ENCODE measurements around the gene SNX25. TPM values are rescaled to one million over a fixed set of nuclear protein-coding genes. Genes with fewer than 3 reads are reported as not detected.

The SNX25 gene
- polyA plus RNA-seq, 1 of the 3 experiments (the other 2 are of a cell fraction), result 8.5 TPM

- TF ChIP-seq REST (IDR thresholded peaks at IDR 0.05; ENCODE audit: low read depth, low read length), result no peak
These were observed 61.5 kb downstream of the SNX25 start (continued) for GRCh38 chr4:185270885-185271284.

GRCh38 chr4:185272245-185272644, 62.8 kb downstream of the SNX25 start:
- TF ChIP-seq NRF1 (IDR thresholded peaks at IDR 0.05; ENCODE audit: low read depth, low read length), result no peak
- no peak for TF ChIP-seq ELF1 (IDR thresholded peaks at IDR 0.05)
- no peak for TF ChIP-seq MAX (IDR thresholded peaks at IDR 0.05; ENCODE audit: low read depth)
- no peak for TF ChIP-seq YY1 (IDR thresholded peaks at IDR 0.05; ENCODE audit: low read depth)
- no peak for TF ChIP-seq FOXM1 (IDR thresholded peaks at IDR 0.05; ENCODE audit: low read depth)
- TF ChIP-seq USF1 (IDR thresholded peaks at IDR 0.05; ENCODE audit: borderline replicate concordance, low read depth), result no peak
- no peak for TF ChIP-seq IRF3 (IDR thresholded peaks at IDR 0.05; ENCODE audit: low read depth, low read length)
- no peak for TF ChIP-seq GATA2 (CRISPR knock-in tag; IDR thresholded peaks at IDR 0.05)
- no peak for TF ChIP-seq POLR2AphosphoS5 (IDR thresholded peaks at IDR 0.05; ENCODE audit: low read depth, low read length)
- TF ChIP-seq ZBTB33 (IDR thresholded peaks at IDR 0.05; ENCODE audit: borderline replicate concordance, low read depth), result no peak
- no peak for TF ChIP-seq RAD21 (IDR thresholded peaks at IDR 0.05; ENCODE audit: low read length)
- no peak for TF ChIP-seq SIN3A (IDR thresholded peaks at IDR 0.05; ENCODE audit: borderline replicate concordance, low read depth, low read length)
- no peak for TF ChIP-seq GABPA (IDR thresholded peaks at IDR 0.05; ENCODE audit: low read depth)
- TF ChIP-seq MXI1 (IDR thresholded peaks at IDR 0.05; ENCODE audit: low read depth, low read length), result no peak
- TF ChIP-seq PBX3 (IDR thresholded peaks at IDR 0.05), result no peak
- no peak for TF ChIP-seq TCF12 (IDR thresholded peaks at IDR 0.05)
- Histone ChIP-seq H3K4me2 (no peak overlapping the region), H3K9me2 (no peaks in the 10 kb centered on the region), H3K4me3 (ENCODE audit: low read depth in 2 of 2, low read length in 1 of 2) (no peak overlapping the region), H3K27me3 (ENCODE audit: insufficient read depth) (no peaks in the 10 kb centered on the region), H4K20me1 (ENCODE audit: insufficient read depth) (no peaks in the 10 kb centered on the region; the same call in 1 of the 2 replicates), H3K9ac (no peak overlapping the region), H3K27ac (ENCODE audit: low read depth in 2 of 2, low read length in 1 of 2) (no peak overlapping the region), H3K79me2 (ENCODE audit: insufficient read depth) (peaks cover 56% of the 10 kb centered on the region), H3F3A (replicated peaks; ENCODE audit: insufficient read depth) (peaks cover 11% of the 10 kb centered on the region), H3K36me3 (replicated peaks in 1 of 2; ENCODE audit: control insufficient read depth in 1 of 2, insufficient read depth in 2 of 2, low read length in 1 of 2) (peaks cover 13 to 48% of the 10 kb centered on the region in 2 experiments), H2AFZ (ENCODE audit: low read depth) (no peak overlapping the region), H3K9me3 (no peaks in the 10 kb centered on the region), H3K4me1 (ENCODE audit: control insufficient read depth in 1 of 2, insufficient read depth in 2 of 2, low read depth in 1 of 2, low read length in 1 of 2) (peaks cover 0 to 13% of the 10 kb centered on the region in 2 experiments; a peak in 2 of 4 replicates)
- ChIA-PET POLR2A (no interaction called here), CTCF (interaction anchor here (1.5 to 1.6 kb wide), 2 partner anchors 9 to 325 kb away, joined by 3 read pairs; no protein-coding TSS in a partner anchor)
- 93% methylated on average over 6 of the region's 6 CpGs for WGBS (ENCODE audit: low lambda C conversion rate)
- DNase-seq, result no peak
